ENCODE measurements around the gene THAP10. TPM values are rescaled to one million over a fixed set of nuclear protein-coding genes. Genes with fewer than 3 reads are reported as not detected.

THAP10 gene
- total RNA-seq, 6 experiments from 2014 or later, result 4.2 to 5.8 (median 5.1) TPM

DNA sequence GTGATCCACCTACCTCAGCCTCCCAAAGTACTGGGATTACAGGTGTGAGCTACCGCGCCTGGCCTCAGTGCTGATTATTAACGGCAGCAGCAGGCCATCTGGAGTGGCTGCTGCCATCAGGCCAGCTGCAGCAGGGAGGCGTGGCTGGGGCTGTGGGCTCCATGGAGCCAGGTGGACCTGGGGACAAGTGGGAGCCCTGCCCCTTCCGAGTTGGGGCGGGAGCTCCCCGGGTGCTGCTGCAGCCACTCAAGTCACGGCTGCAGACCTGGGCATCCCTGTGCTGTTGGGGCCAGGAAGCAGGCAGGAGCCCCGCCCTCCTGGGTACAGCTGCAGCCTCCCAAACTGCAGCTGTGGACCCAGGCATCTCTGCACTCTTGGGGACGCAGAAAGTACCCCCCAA lies 24.3 kb upstream of the THAP10 start:
- TF ChIP-seq, protein P1, sequence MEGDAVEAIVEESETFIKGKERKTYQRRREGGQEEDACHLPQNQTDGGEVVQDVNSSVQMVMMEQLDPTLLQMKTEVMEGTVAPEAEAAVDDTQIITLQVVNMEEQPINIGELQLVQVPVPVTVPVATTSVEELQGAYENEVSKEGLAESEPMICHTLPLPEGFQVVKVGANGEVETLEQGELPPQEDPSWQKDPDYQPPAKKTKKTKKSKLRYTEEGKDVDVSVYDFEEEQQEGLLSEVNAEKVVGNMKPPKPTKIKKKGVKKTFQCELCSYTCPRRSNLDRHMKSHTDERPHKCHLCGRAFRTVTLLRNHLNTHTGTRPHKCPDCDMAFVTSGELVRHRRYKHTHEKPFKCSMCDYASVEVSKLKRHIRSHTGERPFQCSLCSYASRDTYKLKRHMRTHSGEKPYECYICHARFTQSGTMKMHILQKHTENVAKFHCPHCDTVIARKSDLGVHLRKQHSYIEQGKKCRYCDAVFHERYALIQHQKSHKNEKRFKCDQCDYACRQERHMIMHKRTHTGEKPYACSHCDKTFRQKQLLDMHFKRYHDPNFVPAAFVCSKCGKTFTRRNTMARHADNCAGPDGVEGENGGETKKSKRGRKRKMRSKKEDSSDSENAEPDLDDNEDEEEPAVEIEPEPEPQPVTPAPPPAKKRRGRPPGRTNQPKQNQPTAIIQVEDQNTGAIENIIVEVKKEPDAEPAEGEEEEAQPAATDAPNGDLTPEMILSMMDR (IDR thresholded peaks at IDR 0.05), result no peak
- Mint-ChIP-seq H3K9me3 (no peaks in the 10 kb centered on the region; the same call in 1 of the 2 replicates), H3K27ac (no peak overlapping the region), H3K4me1 (ENCODE audit: low read depth) (peaks cover 34% of the 10 kb centered on the region), H3K36me3 (ENCODE audit: low read depth) (peaks cover 6% of the 10 kb centered on the region; the same call in 1 of the 2 replicates), H3K4me3 (no peak overlapping the region), H3K27me3 (ENCODE audit: insufficient read depth) (no peaks in the 10 kb centered on the region)
- no peak for DNase-seq

DNA sequence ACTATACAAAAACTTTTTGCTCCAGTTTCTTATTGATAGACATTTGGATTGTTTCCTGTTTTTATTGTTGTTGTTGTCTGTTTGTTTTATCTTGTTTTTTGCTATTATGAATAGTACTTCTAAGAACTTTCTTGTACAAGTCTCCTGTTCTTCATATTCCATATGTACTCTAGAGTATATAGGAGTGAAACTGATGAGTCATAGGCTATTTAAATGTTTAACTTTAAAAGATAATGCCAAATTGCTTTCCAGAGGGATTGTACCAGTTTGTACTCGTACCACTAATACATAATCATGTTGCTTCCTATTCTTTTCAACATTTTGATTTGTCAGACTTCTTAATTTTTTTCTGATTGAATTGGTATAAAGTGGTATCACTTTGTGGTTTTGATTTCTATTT lies 20.0 kb upstream of the THAP10 start:
- no peak overlapping the region for H3K27ac Mint-ChIP-seq
- peaks cover 12% of the 10 kb centered on the region for H3K4me1 Mint-ChIP-seq (ENCODE audit: low read depth)
- peaks cover 26% of the 10 kb centered on the region for H3K36me3 Mint-ChIP-seq (ENCODE audit: low read depth)
- no peaks in the 10 kb centered on the region; the same call in 1 of the 2 replicates for H3K27me3 Mint-ChIP-seq (ENCODE audit: insufficient read depth)
- no peak overlapping the region for H3K4me3 Mint-ChIP-seq
- TF ChIP-seq, protein P1 (IDR thresholded peaks at IDR 0.05), result no peak
- H3K9me3 Mint-ChIP-seq, result peaks cover 19% of the 10 kb centered on the region
- no peak for DNase-seq

DNA sequence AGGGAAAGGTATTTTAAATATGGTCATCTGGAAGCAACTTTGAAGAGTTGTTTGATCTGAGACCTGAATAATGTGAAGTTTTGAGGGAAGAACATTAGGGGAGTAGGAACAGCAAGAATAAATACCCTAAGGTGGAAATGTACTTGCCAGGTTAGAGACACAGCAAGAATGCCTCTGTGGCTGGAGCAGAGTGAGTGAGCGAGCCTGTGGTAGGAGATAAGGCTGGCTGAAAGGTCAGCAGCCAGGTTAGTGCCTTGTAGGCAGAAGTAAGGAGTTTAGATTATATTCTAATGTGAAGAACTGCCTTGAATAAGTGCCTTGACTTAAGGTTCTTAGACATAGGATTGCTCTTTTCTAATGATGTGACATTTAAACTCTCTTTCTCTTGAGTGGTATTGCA lies 18.7 kb upstream of the THAP10 start:
- Mint-ChIP-seq H3K4me1 (ENCODE audit: low read depth) (peaks cover 21% of the 10 kb centered on the region), H3K4me3 (no peak overlapping the region), H3K27me3 (ENCODE audit: insufficient read depth) (no peaks in the 10 kb centered on the region; the same call in 1 of the 2 replicates), H3K9me3 (peaks cover 20% of the 10 kb centered on the region), H3K27ac (no peak overlapping the region), H3K36me3 (ENCODE audit: low read depth) (peaks cover 32% of the 10 kb centered on the region)
- TF ChIP-seq, protein P1 (IDR thresholded peaks at IDR 0.05), result no peak
- DNase-seq, result no peak

DNA sequence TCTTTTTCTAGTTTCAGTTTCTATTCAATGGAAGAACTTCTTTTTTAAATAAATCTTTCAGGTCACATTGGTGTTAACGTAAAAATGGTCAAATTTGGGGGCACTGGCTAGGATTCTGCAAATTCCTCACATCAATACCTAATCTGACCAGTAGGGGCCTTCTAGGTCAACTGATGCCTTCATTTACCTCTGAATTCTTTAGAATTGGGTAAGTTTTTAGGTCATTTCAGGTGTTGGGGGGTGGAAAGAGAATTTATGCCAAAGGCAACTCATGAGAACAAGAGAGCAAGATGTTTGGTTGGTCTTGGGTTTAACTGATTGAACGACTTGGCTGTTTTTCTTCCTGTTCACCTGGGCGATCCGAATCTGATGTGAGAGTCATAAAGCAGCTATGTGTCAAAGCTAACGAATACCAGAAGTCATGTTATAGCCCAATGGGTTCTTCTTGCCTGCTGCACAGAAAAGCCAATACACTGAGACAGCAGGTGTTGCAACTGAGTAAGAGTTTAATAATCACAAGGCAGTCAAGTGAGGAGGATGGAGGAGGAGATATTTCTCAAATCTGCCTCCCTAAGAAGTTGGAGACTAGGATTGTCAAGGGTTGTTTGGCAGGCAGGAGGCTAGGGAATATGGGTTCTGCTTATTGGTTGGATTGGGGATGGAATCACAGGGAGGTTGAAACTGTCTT lies 15.7 kb upstream of the THAP10 start:
- H3K9me3 Mint-ChIP-seq, result peaks cover 20% of the 10 kb centered on the region
- DNase-seq, result no peak
- H3K36me3 Mint-ChIP-seq (ENCODE audit: low read depth), result peaks cover 54% of the 10 kb centered on the region
- H3K27ac Mint-ChIP-seq, result no peak overlapping the region
- H3K4me1 Mint-ChIP-seq (ENCODE audit: low read depth), result peaks cover 17% of the 10 kb centered on the region
- TF ChIP-seq, protein P1 (IDR thresholded peaks at IDR 0.05), result peak; percentile 65
- no peaks in the 10 kb centered on the region; the same call in 1 of the 2 replicates for H3K27me3 Mint-ChIP-seq (ENCODE audit: insufficient read depth)
- H3K4me3 Mint-ChIP-seq, result no peak overlapping the region

DNA sequence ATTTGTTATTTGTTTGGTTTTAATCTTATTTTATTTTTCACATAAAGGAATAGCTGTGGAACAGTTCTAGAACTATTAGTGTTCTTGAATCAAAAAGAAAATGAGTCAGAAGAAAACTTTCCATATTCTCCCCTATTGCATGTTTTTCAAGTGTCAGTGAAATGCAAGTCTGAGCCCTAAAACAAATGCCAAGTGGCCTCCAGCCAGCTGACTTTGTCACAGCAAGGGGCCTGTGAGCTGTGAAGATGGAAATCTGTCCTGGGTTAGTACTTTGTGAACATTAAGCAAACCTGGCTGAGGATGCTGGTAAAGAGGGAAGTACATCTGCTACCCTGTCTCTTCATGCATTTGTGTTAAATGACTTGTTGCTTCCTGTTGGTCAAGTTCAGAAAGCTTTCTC lies 14.6 kb upstream of the THAP10 start:
- Mint-ChIP-seq H3K27ac (peak overlapping the region; percentile 47; the same call in 1 of the 2 replicates), H3K9me3 (peaks cover 20% of the 10 kb centered on the region), H3K4me3 (no peak overlapping the region), H3K36me3 (ENCODE audit: low read depth) (peaks cover 63% of the 10 kb centered on the region), H3K27me3 (ENCODE audit: insufficient read depth) (no peaks in the 10 kb centered on the region; the same call in 1 of the 2 replicates), H3K4me1 (ENCODE audit: low read depth) (peaks cover 23% of the 10 kb centered on the region)
- TF ChIP-seq, protein P1 (IDR thresholded peaks at IDR 0.05), result no peak
- peak; percentile 18 for DNase-seq

Measured in HFFc6 (cell line).